IgD-negative memory B cell (primary cell): ENCODE results near the gene UGT2B17. TPM values are rescaled to one million over a fixed set of nuclear protein-coding genes. Genes with fewer than 3 reads are reported as not detected.

Experiments used
- polyA plus RNA-seq: library from polyadenylated mRNA; unstranded; fragments of 300-500 nt; fragmentation: Illumina TruSeq; gene quantifications from one replicate; pipeline ENCODE4 v1.2.3, GENCODE V29; 2021

UGT2B17 gene
- polyA plus RNA-seq, 1 donor from 2014 or later: 3.6 TPM

Other genes starting within 250 kb of the UGT2B17 start
- gene YTHDC1, start 226.2 kb downstream of the UGT2B17 start, polyA plus RNA-seq: 53.0 TPM
- gene TMPRSS11E, start 128.9 kb downstream of the UGT2B17 start, polyA plus RNA-seq: 0.20 TPM
- 0.25 TPM for gene UGT2B15, start 94.3 kb upstream of the UGT2B17 start, polyA plus RNA-seq
- not detected for gene UGT2B10, start 239.7 kb upstream of the UGT2B17 start, polyA plus RNA-seq